ENCODE data around the gene RHD. TPM values are rescaled to one million over a fixed set of nuclear protein-coding genes. Genes with fewer than 3 reads are reported as not detected.

The RHD gene
- total and polyA plus RNA-seq, 10 of the 15 experiments (the other 5 are each of a cell fraction or from before 2014, with no cell fraction given), result 0.02 to 0.34 (median 0.18) TPM; not detected in 6

DNA sequence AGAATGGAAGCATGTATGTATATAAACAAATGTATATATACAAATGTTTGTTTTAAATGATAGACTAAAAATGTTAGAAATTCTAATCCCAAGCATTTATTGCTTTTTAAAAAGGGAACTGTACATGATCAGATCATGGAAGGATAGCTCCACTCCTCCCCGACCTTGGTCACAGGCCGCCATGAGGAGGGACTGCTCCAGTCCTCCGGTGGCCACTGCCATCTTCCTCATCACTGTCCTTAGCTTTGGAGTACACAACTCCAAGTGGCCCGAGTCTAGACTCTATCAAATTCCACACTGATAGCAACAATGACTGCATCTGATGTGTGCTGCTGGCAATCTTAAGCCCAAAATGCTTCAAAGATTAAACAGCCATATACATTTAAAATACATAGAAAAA is 49.7 kb upstream of the RHD start (continued):
- TF ChIP-seq, protein P1, sequence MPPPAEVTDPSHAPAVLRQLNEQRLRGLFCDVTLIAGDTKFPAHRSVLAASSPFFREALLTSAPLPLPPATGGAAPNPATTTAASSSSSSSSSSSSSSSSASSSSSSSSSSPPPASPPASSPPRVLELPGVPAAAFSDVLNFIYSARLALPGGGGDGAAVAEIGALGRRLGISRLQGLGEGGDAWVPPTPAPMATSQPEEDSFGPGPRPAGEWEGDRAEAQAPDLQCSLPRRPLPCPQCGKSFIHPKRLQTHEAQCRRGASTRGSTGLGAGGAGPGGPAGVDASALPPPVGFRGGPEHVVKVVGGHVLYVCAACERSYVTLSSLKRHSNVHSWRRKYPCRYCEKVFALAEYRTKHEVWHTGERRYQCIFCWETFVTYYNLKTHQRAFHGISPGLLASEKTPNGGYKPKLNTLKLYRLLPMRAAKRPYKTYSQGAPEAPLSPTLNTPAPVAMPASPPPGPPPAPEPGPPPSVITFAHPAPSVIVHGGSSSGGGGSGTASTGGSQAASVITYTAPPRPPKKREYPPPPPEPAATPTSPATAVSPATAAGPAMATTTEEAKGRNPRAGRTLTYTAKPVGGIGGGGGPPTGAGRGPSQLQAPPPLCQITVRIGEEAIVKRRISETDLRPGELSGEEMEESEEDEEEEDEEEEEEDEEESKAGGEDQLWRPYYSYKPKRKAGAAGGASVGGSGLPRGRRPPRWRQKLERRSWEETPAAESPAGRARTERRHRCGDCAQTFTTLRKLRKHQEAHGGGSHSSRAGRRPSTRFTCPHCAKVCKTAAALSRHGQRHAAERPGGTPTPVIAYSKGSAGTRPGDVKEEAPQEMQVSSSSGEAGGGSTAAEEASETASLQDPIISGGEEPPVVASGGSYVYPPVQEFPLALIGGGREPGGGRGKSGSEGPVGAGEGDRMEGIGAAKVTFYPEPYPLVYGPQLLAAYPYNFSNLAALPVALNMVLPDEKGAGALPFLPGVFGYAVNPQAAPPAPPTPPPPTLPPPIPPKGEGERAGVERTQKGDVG (CRISPR knock-in tag; IDR thresholded peaks at IDR 0.05), result no peak
- TF ChIP-seq, protein P2, sequence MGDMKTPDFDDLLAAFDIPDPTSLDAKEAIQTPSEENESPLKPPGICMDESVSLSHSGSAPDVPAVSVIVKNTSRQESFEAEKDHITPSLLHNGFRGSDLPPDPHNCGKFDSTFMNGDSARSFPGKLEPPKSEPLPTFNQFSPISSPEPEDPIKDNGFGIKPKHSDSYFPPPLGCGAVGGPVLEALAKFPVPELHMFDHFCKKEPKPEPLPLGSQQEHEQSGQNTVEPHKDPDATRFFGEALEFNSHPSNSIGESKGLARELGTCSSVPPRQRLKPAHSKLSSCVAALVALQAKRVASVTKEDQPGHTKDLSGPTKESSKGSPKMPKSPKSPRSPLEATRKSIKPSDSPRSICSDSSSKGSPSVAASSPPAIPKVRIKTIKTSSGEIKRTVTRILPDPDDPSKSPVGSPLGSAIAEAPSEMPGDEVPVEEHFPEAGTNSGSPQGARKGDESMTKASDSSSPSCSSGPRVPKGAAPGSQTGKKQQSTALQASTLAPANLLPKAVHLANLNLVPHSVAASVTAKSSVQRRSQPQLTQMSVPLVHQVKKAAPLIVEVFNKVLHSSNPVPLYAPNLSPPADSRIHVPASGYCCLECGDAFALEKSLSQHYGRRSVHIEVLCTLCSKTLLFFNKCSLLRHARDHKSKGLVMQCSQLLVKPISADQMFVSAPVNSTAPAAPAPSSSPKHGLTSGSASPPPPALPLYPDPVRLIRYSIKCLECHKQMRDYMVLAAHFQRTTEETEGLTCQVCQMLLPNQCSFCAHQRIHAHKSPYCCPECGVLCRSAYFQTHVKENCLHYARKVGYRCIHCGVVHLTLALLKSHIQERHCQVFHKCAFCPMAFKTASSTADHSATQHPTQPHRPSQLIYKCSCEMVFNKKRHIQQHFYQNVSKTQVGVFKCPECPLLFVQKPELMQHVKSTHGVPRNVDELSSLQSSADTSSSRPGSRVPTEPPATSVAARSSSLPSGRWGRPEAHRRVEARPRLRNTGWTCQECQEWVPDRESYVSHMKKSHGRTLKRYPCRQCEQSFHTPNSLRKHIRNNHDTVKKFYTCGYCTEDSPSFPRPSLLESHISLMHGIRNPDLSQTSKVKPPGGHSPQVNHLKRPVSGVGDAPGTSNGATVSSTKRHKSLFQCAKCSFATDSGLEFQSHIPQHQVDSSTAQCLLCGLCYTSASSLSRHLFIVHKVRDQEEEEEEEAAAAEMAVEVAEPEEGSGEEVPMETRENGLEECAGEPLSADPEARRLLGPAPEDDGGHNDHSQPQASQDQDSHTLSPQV (IDR thresholded peaks at IDR 0.05), result no peak
- TF ChIP-seq TCF12 (IDR thresholded peaks at IDR 0.05; ENCODE audit: low read depth, low read length), result no peak
- TF ChIP-seq, protein P3, sequence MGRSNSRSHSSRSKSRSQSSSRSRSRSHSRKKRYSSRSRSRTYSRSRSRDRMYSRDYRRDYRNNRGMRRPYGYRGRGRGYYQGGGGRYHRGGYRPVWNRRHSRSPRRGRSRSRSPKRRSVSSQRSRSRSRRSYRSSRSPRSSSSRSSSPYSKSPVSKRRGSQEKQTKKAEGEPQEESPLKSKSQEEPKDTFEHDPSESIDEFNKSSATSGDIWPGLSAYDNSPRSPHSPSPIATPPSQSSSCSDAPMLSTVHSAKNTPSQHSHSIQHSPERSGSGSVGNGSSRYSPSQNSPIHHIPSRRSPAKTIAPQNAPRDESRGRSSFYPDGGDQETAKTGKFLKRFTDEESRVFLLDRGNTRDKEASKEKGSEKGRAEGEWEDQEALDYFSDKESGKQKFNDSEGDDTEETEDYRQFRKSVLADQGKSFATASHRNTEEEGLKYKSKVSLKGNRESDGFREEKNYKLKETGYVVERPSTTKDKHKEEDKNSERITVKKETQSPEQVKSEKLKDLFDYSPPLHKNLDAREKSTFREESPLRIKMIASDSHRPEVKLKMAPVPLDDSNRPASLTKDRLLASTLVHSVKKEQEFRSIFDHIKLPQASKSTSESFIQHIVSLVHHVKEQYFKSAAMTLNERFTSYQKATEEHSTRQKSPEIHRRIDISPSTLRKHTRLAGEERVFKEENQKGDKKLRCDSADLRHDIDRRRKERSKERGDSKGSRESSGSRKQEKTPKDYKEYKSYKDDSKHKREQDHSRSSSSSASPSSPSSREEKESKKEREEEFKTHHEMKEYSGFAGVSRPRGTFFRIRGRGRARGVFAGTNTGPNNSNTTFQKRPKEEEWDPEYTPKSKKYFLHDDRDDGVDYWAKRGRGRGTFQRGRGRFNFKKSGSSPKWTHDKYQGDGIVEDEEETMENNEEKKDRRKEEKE (IDR thresholded peaks at IDR 0.05), result no peak
